Kidney tubule cell (primary cell): Measurements from ENCODE around the gene TMEM87B.
A peak's percentile ranks its signal among the peaks of the same experiment; 100 is the strongest.
"Not testable (repeated sequence)": the region's sequence is repeated elsewhere in the genome, so short reads cannot be mapped to it uniquely, and the experiment has no call there.

Experiments used
- DNase-seq: peaks from one replicate; pipeline ENCODE4 v3.0.0-alpha.2; 2018; ENCODE audit warnings: low spot score

The TMEM87B gene

DNA sequence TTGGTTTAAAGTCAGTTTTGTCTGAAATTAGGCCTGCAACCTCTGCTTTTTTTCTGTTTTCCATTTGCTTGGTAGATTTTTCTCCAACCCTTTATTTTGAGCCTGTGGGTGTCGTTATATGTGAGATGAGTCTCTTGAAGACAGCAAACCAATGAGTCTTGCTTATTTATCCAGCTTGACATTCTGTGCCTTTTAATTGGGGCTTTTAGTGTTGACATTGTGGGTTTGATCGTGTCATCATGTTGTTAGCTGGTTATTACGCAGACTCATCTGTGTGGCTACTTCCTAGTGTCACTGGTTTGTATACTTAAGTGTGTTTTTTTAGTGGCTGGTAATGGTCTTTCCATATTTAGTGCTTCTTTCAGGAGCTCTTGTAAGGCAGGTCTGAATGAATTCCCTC, 18.8 kb downstream of the TMEM87B start:
- DNase-seq = no peak

DNA sequence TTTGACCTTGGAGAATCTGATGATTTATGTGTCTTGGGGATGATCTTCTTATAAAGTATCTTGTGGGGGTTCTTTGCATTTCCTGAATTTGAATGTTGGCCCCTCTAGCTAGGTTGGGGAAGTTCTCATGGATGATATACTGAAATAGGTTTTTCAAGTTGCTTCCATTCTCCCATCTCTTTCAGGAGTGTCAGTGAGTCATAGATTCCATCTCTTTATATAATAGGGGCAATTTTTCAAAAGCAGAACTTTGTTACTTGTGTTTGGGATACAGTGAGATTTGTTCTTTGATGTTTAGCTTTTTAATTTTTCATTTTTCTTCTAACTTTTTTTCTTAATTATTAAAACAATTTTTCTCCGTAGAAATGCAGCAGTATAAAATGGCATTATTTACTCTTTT, 19.4 kb downstream of the TMEM87B start:
- DNase-seq = no peak

DNA sequence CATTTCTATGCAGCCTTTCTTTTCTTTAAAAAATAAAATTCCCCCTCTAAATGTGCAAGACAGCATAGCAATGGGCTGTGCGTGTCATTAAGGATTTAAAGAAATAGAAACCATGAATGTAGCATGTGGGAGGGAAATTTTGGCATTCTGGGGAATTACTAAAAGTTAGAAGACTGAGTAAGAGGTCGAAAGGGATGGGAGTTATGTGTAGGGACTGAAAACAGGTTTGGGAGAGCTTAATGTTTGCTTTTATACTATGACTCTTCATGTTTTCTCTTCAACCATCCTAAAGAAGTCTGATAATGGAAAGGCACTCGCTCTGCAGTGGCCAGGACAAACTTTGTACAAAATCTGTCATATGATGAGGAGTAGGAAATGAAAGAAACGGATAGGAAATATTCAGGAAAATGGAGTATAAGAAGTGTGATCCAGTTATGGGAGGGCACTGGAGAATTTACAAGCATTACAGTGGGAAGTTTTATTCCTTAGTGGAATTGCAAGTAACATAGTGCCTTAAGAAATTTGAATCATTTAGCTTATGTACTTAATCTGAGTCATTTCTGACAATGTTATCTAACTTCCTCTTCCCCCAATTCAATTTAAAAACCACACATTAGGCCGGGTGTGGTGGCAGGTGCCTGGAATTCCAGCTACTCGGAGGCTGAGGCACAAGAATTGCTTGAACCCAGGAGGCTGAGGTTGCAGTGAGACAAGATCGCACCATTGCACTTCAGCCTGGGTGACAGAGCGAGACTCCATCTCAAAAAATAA, 20.6 kb downstream of the TMEM87B start:
- DNase-seq = peak; percentile 75

DNA sequence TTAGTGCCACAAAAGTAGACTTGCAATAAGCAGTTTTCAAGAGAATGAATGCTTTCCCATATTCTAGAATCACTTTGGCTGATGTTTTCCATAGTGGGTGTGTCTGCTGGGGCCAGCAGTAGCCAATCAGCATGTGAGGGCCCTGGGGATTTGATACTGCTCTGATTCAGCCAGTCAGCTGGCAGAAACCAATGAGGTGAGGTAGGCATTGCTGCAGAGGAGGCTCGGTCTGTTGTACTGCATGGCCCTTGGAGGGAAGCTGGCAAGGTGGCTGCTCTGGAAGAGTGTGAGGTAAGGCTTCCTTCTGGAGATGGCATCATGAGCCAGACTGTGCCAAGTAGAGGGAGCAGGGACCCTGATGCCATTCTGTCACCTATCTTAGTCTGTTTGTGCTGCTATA, 22.7 kb downstream of the TMEM87B start:
- no peak for DNase-seq

DNA sequence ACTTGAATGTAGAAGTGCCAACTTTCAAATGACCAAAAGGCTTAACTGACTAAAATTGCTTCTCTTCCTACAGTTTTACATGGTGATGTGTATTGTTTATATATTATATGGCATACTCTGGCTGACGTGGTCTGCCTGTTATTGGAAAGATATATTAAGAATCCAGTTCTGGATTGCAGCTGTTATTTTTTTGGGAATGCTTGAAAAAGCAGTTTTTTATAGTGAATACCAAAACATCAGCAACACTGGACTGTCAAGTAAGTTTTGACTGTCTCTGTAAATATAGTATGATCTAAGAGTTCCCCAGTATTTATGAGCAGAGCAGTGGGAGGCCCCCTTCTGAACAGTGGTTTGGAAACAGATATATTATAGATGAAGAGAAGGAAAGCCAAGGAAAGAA, 26.2 kb downstream of the TMEM87B start:
- no peak for DNase-seq

DNA sequence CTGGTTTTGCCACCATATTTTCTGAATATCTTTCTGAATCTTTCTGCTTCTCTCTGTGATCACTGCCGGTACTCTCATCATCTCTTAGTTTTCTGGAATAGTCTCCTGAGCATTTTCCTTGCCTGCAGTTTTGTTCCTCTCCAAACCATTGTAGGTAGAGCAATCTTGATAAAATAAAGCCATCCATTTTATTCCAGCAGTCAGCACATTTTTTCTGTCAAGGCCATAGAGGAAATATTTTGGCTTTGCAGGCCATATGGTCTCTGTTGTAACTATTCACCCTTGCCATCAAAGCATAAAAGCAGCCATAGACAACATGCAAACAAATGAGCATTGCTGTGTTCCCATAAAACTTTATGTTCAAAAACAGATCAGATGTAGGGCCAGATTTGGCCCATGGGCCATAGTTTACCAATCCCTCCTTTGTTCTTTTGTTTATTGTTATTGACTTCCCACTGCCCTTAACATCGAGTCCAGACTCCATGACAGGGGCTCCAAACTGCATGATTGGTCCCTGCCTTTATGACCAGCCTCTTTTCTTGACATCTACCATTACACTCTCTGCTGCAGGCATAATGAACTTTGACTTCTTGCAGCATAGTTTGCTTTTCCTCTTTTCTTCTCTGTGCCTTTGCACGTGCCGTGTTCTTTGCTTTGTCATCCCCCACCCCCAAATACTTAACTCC, 29.8 kb downstream of the TMEM87B start:
- DNase-seq = no peak

DNA sequence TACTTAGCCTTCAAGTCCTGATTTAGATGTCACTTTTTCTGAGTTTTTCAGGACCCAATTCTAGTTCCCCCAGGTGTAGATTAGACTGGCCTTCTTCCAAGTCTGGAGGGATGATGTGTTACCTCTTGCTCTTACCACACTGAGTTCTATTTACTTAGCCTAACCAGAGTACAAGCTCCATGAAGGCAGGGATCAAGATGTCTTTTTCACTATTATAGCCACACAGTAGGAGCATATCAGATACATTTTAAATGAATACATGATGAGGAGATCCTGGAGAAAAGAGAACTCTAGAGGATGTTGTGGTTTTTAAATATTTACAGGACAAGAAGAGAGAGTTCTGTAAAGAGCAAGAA, 30.3 kb downstream of the TMEM87B start:
- DNase-seq = no peak

DNA sequence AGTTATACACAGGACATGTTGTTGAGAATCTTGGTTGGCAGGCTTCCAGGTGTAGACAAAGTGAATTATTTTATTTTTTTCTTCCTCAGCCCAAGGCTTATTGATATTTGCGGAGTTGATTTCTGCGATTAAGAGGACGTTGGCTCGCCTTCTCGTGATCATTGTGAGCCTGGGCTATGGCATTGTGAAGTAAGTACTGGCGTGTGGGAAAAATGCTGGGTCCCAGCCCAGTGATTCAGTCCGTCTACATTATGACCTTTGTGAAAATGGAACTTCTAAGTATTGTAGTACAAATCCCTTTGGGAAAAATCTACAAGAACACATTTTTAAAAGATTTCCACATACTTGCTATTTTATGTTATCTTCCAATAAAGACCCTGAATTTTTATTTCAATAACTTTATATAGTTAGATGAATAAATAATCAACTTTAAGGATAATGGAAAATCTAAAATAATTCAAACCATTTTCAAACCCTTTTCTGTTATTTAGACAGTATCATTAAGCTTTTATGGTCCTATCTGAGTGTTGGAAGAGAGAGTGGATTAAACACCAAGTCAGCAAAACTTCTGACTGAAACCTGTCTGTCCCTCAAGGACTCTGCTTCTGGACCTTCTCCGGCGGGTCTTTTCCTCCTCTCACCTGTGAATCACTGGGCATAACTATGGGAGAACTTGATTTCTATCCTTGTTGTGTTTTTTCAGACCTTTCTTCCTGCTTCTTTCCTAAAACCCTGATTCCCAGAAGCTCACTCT, 31.0 kb downstream of the TMEM87B start:
- no peak for DNase-seq

DNA sequence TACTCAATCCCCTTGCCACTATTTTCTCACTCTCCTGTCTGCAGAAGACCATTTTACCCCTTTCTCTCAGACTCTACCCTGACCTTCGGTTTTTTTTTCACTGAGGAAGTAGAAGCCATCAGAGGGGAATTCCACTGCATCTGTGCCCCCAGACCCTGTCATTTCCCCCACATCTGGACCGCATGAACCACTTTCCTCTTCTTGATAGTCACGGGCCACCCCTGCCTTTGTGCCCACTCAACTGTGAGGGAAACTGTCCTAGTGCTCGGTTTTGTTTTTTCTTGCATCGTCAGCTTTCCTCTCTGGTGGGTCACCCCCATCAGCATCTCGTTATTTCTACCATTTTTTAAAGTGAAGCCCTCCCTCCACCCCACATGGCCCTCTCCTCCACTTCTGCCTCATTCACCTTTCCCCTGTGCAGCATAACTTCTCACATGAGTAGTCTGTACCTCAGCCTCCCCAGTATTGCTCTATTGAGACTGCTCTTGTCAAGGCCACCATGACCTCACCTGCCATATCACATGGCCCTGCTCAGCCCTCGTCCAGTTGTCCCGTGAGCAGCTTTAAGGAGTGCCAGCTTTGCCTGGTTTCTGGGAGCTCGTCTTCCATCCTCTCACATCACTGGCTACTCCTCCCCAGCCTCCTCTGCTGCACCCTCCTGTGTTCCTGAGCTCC, 32.4 kb downstream of the TMEM87B start:
- DNase-seq = no peak

DNA sequence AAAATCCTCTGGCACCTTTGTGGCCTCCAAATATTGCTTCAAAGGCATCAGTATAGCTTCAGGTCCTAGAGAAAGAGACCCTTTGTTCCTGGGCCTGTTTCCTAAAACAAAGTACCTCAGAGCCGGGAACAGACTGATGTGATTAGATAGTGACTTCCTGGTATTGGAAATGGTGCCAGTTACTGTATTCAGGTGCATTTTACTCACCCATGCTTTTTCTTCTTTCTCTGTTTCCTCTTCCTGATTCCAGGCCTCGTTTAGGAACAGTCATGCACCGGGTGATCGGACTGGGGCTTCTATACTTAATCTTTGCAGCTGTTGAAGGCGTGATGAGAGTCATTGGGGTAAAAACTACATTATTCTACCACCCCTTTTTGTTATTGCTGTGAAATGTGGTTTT, 34.3 kb downstream of the TMEM87B start:
- no peak for DNase-seq

DNA sequence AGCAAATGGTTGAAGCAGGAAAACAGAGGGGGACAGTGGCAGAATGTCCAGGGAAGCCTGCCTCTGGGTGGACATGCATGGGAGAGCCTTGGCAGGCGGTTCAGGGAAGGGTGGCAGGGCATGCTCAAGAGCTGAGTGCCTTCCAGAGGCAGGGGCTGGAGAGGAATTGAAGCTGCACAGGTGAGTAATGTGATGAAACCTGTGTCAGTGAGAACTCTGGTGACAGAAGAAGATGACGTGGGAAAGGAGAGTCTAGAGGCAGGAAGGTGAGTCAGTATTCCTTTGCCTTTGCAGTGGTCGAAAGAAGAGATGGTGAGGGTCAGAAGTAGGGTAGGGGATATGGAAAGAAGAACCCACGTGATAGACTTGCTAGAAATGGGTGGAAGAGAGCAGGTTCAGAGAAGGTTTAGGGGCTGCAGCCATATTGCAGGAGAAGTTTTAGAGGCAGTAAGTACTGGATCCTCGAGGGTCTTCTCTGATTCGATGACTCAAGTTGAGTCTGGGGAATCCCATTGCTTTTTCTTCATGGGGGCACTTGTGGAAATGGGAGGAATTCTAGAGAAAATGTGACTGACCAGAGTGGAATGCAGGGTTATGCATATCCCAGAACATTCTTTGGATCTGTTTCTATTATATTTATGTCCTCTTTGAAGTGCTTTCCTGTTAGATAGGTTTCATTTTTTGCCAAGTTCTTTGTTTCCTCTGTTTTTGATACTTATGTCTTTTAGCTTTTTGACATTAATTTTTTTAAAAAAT, 37.4 kb downstream of the TMEM87B start:
- DNase-seq = peak; percentile 87

DNA sequence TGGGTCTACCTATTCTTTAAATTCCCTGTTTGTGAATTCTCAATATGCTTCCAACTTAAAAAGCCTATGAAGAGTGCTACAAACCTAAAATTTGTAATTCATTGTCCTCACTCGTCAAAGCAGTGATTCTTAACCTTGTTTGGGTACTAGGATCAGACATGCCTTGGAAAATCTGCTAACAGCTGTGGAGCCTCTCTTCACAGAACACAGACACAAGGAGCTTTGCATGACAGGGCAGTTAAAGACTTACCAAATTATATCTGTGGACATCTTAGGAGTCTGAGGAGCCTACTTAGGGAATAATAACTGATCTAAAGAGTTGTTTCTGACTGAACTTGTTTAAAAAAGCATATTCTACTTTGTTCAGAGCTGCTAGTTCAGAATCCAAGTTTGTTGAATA, 38.1 kb downstream of the TMEM87B start:
- no peak for DNase-seq

DNA sequence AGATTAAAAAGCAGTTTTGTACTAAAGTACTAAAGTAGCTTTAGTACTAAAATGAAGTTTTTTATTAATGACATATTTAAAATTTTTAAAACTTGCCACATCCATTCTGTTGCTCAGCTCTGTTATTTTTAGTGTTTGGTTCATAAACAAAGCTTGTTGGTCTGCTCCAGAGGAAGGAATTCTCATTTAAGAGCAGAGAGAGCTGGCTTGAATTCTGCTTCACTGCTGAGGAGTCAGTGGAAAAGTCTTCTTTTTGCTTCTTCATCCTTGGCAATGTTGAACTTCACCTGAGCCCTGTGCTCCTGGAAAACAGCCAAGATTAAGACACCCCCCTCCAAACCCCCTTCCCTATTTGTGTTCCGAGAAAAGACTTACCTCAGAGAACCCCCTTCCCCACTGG, 40.6 kb downstream of the TMEM87B start:
- DNase-seq = no peak

DNA sequence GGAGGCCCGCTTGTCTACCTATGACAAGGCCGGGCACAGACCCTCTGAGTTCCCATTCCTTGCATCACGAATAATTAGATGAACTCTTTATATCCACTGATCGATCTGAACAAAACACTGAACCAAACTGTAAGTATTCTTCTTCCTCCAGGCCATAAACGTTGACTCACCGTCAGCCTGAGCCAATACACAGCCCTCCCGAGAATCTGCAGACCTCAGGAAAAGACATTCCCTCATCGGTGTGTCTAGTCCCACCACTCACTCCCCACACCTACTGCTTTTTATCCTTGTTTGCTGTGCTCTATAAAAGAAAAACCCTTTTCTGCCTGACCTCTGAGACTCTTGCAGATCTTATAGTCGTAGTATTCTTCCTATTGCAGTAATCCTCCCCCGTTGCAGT, 41.0 kb downstream of the TMEM87B start:
- DNase-seq = no peak

DNA sequence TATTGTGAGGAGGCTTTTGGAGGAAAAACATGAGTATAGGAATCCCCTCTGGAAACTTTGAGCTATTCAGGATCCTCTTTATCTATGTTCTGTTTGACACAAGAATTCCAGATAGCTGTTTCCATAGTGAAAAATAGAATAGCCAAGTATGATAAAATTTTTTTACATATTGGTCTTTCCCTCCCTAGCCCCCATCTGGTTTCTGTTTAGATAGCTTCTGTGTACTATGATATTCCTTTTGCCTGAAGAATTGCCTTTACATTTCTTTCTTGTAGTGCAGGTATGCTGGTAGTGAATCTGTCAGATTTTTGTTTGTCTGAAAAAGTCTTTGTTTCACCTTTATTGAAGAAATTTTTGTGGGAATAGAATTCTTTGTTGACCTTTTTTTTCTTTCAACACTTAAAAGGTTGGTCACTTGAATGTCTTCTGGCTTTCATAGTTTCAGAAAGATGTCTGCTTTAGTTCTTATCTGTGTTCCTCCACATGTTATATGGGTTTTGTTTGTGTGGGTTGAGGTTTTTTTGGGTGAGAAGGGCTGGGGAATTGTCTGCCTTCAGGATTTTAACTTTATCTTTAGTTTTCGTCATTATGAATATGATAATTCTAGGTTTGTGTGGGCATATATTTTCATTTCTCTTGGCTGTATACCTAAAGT, 53.2 kb downstream of the TMEM87B start:
- DNase-seq = no peak

DNA sequence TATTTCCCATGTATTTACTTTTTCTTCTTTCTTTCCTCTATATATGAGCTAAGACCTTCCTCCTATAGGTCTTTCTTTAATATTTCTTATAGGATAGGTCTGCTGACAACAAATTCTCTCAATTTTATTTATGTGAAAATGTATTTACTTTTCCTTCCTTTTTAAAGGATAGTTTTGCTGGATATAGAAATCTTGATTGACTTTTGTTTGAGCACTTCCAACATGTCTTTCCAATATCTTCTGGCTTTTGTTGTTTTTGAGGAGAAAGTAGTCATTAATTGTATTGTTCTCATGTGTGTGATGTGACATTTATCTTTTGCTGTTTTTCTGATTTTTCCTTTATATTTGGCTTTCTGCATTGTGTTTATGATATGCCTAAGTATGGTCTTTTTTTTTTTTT, 54.2 kb downstream of the TMEM87B start:
- no peak for DNase-seq

DNA sequence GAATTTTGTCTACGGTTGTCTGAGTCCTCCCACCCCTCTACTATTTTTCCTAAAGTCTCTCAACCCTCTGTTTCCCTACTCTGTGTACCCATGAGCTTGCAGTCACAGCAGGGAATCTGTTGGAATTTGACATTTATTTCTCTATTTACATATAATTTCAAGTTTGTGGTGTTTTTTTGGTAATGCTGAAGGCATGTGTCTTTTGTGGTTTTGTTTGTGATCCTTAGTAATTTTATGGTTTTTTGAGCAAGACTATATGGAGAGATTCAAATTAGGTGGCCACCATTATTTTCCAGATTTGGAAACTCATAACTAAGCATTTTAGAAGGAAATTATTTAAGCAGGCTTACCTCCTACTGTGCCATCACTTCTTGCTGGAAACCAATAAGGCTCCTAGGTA, 55.9 kb downstream of the TMEM87B start:
- no peak for DNase-seq

DNA sequence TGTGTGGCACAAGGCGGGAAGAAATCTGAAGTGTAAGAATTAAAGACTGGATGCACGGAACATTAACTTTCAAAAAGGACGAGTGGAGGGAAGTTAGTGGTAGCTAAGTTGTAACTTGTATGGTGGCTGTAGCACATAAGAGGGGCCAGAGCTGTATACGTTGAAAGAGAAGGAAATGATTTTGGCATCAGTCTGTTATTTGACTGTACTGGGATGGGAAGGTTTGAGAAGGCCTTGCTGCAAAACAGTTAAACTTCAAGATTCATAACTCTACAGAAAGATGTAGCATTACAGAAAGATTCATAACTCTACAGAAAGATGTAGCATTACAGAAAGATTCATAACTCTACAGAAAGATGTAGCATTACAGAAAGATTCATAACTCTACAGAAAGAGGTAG, 58.3 kb downstream of the TMEM87B start:
- DNase-seq = not testable (repeated sequence)

DNA sequence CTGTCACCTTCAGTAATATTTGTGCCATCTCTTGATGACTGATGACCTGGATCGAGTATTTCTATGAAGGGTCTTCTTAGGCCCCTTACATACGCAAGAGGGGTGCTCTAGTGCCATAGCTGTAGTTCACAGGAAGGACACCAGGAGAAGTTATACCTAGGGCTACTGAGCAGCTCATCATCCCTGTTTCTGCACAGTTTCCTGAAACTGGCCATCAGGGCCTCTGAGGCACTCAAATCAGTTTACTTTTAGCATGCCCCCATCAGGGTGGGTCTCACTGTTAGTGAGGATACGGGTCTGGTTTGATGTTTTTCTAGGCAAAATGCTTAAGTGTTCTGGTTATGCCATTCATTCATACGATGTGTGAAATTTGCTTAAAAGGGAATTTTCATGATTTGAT, 63.1 kb downstream of the TMEM87B start:
- no peak for DNase-seq

DNA sequence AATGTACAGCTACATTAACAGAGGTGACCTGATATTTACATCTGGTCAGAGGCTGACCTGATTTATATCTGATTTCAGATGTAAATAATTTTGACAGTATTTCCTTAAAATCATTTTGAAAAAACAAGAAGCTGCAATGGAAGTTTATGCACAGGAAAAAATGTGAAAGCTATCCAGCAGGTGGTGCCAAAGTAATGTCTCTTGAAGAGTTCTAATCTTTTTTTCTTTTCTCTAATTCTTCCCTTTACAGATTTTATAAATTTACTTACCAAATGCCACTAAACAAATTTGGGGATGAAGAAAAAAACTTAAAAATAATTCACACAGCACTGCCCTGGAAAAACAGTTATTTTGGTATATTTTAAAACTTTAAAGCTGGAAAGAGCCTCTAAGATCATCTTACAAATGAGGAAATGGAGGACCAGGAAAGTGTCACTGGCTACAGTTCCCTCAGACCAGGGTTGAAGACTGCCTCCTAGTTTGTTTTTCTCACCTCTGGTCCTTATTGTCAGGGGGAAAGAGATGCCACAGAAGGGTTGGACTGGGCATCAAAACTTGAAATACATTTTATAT, 66.7 kb downstream of the TMEM87B start:
- DNase-seq = peak; percentile 56

DNA sequence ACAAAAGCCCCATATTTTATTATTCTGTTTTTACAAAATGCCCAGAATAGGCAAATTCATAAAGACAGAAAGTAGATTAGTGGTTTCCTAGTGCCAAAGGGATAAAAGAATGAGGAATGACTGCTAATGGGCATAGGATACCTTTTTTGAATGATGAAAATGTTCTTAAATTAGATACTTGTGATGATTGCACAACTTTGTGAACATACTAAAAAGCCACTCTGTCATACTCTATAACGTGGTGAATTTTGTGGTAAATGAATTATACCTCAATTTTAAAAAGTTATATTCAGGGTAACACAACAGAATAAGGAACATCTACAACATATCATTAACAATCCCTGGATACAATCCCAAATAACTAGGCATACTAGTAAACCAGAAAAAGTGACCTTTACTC, 74.0 kb downstream of the TMEM87B start:
- no peak for DNase-seq
